H1 (cell line): ENCODE data around the gene TDP1. TPM values are rescaled to one million over a fixed set of nuclear protein-coding genes. Genes with fewer than 3 reads are reported as not detected.

Experiments used
- EZH2 ChIP-seq: fragments of 200-600 bp; sonication (generic); IDR thresholded peaks from 2 replicates; pipeline ENCODE4 v1.7.1; 2012; ENCODE audit warnings: low read depth, mild to moderate bottlenecking, moderate library complexity, low read length, inconsistent platforms; ENCODE audit not compliant: severe bottlenecking
- KDM4A ChIP-seq: IDR thresholded peaks from one replicate; pipeline ENCODE4 v1.7.1; 2012; ENCODE audit warnings: low read depth, mild to moderate bottlenecking, moderate library complexity, low read length, inconsistent platforms; ENCODE audit not compliant: severe bottlenecking
- MAX ChIP-seq: IDR thresholded peaks from 2 replicates; pipeline ENCODE4 v1.6.1; 2012; ENCODE audit warnings: inconsistent platforms
- RAD21 ChIP-seq, 2 experiments: IDR thresholded peaks in 1 of 2; conservative IDR thresholded peaks in 1 of 2; 2 replicates each; pipeline ENCODE4 v1.6.1; 2011; ENCODE audit warnings: low read depth in 2 of 2, low read length in 2 of 2, improper control_type of control experiment in 1 of 2, inconsistent platforms in 1 of 2, mild to moderate bottlenecking in 1 of 2, moderate library complexity in 1 of 2
- RNF2 ChIP-seq: fragments of 200-900, 300-1000 bp; sonication (generic); IDR thresholded peaks from 2 replicates; pipeline ENCODE4 v1.7.1; 2016; ENCODE audit warnings: borderline replicate concordance, low read depth, mild to moderate bottlenecking, antibody characterized with exemption, low read length; ENCODE audit not compliant: poor library complexity, severe bottlenecking; ENCODE audit errors: missing control alignments
- SUZ12 ChIP-seq: fragments of 200-600 bp; sonication (generic); IDR thresholded peaks from 2 replicates; pipeline ENCODE4 v1.6.1; 2012; ENCODE audit warnings: mild to moderate bottlenecking, inconsistent platforms, low read length, moderate library complexity, mixed read lengths
- TCF12 ChIP-seq: IDR thresholded peaks from 2 replicates; pipeline ENCODE4 v1.6.1; 2011; ENCODE audit warnings: low read depth, mild to moderate bottlenecking, low read length
- polyA plus RNA-seq, 7 experiments: library from polyadenylated mRNA; depleted of rRNA in 3 of 7; stranded (reverse) in 5 of 7; unstranded in 2 of 7; fragments of >200 nt in 5 of 7; fragments of 200-250 nt in 2 of 7; gene quantifications; 1 replicate in 5 of 7; 2 replicates in 1 of 7; 4 replicates in 1 of 7; pipeline versions ENCODE4 v1.2.1 to v1.2.3, GENCODE V29; 2011 to 2013; ENCODE audit warnings: missing spikeins in 2 of 7, mixed read lengths in 2 of 7
- total RNA-seq: library from RNA; stranded (reverse); fragmentation: NEBNext Ultra II Directional; extraction: Animal tissue kit (Norgen Biotek cat#: 25700); gene quantifications from 2 replicates; pipeline ENCODE4 v1.2.1, GENCODE V29; 2021
- TF ChIP-seq, protein P1 (sequence below): IDR thresholded peaks from 2 replicates; pipeline ENCODE4 v1.6.1; 2012; ENCODE audit warnings: inconsistent platforms

Gene TDP1
- total and polyA plus RNA-seq, 2 of the 8 experiments (the other 6 are each of a cell fraction or from before 2014, with no cell fraction given) = 32.2 to 69.9 TPM

GRCh38 chr14:90062127-90062794 is 106.5 kb downstream of the TDP1 start (continued):
- TF ChIP-seq, protein P1, sequence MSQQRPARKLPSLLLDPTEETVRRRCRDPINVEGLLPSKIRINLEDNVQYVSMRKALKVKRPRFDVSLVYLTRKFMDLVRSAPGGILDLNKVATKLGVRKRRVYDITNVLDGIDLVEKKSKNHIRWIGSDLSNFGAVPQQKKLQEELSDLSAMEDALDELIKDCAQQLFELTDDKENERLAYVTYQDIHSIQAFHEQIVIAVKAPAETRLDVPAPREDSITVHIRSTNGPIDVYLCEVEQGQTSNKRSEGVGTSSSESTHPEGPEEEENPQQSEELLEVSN = peak; percentile 51; the same call in 1 of the 2 replicates
- TF ChIP-seq EZH2 = peak; percentile 68
- TF ChIP-seq MAX = 0 out of 2 replicates have a peak, but pooled peaks have one; percentile 30
- TF ChIP-seq SUZ12 = peak; percentile 90; the same call in 1 of the 2 replicates
- TF ChIP-seq TCF12 = no peak
- TF ChIP-seq RNF2 = peak; percentile 42
- peak in 1 of 2 experiments; percentile 11; a peak in 1 of 4 replicates for TF ChIP-seq RAD21 (IDR thresholded peaks at IDR 0.05 in 1 of 2, conservative IDR thresholded peaks at IDR 0.05 in 1 of 2; ENCODE audit: low read depth in 2 of 2, low read length in 2 of 2)
- peak; percentile 64 for TF ChIP-seq KDM4A
